Stimulated activated CD4-positive, alpha-beta T cell treated with anti-CD3 and anti-CD28 coated beads, Interleukin-1b, Interleukin-23, amount 100 ng/mL, for 24 hours (primary cell): ENCODE data around the gene KCNG2.
"Not testable (repeated sequence)": the region's sequence is repeated elsewhere in the genome, so short reads cannot be mapped to it uniquely, and the experiment has no call there.

ENCODE experiments used
- DNase-seq, 4 experiments: peaks; one replicate each; pipeline ENCODE4 v3.0.0-alpha.2; 2020; ENCODE audit warnings: low read depth in 4 of 4, low spot score in 1 of 4

Gene KCNG2

GRCh38 chr18:79851950-79852349, 54.2 kb downstream of the KCNG2 start:
- no peak for DNase-seq

DNA sequence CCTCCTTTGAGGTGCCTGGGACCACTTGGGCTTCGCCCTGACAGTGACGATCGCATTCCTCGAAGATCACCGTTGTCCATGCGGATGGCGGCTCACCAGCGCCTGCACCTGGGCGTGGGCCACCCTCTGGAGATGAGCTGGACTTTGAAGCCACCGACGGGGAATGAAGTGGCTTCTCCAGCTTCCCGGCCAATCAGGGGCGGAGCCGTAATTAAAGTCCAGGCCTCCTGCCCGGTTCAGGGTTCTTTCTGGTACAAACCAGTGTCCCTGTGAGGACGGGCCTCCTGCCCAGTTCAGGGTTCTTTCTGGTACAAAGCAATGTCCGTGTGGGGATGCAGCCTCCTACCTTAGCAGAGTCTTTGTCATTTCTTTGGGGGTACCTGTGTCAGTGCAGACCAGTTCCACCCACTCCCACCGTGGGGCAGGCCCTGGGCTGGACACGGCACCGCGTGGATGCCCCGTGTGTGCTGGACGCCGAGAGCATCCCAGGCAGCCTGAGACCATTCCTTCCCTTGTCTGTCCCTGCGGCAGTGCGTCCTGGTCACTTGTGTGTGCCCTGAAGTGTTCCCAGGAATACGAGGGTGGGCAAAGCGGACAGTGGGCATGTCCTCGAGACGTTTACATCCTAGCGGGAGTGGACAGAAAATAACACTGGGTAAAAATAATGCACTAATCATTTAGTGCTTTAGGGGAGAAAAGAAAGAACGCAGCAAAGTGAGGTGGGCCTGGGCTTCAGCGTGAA, 55.0 kb downstream of the KCNG2 start:
- DNase-seq: no peak

- DNase-seq: no peak
Measured at GRCh38 chr18:79853303-79853992, 55.7 kb downstream of the KCNG2 start.

- DNase-seq: no peak
Measured at GRCh38 chr18:79853993-79854364, 56.2 kb downstream of the KCNG2 start.

GRCh38 chr18:79855147-79855933, 57.6 kb downstream of the KCNG2 start:
- no peak for DNase-seq

DNA sequence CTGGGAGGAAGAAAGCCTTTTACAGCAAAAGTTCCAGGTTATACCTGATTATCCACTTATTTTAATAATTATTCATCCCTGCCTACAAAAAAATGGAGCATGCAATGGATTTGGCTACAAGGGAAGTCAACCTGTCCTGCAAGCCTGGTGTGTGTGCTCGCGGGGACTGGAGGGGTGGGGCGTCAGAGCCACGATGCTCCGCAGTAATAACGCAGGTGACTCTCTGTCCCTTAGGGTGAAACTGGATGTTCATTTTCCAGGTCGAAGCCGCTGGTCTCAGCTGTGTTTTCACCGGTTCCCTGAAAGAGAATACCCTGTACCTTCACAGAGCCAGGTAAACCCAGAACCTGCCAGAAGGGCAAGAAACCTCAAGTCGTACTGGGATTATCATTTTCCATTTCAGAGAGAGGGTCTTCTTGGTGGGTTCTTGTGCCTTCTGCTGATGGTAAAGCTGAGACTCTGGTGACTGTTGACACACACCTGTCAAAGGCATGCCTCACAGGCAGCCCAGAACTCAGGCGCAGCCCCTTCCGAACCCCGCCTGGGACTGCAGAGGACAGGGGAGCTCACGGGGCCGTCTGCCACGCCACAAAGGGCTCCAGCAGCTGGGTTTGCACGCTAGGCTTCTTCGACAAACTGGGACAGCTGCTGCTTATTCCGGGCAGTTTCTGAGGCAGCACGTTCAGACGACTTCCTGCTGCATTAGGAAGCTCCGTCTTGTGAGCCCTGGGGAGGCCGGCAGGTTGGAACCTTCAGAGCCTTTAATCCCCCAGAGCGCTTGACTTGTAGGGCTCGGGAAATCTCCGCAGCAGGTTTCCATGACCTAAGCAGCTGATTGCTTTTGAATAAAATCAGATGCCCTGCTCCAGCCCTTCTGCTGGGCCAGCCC, 58.6 kb downstream of the KCNG2 start:
- DNase-seq: no peak

DNA sequence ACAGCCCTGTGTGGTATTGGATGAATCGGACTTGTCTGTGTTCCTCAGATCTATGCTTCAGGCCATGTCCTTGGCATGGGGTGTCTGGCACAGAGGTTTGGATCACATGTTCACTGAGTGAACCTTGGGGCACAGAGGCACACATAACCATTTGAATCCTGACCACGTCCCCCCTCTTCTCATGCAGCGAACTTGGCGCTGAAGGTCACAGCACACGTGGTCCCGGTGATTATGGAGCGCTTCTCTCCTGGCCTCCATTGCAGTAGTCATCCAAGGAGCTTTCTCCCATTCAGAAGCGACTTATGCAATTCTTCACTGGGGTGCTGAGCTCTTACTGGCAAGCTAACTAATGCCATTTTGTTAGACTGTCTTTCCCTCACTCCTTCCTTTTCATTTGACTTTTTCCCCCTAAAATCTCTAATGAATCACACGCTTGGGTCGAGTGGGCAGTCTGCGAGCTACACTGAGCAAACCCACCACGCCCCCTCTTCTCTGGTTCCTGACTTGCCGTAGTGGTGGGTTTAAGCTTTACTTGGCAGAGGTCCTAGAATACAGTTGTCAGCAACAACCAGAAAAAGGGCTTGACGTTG, 59.4 kb downstream of the KCNG2 start:
- DNase-seq: no peak

DNA sequence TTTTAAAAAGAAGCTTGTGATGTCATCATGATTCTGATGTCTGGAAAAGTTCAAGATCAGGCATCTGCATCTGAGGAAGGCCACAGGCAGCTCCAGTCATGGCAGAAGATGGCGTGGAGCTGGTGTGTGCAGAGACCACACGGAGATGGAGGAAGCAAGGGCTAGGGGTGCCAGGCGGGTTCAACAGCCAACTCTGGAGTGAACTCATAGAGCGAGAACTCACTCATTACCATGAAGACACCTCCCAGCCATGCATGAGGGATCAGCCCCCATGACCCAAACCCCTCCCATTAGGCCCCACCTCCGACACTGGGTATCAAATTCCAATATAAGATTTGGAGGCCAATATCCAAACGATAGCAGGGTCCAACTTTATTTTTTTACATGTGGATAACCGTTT, 61.6 kb downstream of the KCNG2 start:
- no peak for DNase-seq

DNA sequence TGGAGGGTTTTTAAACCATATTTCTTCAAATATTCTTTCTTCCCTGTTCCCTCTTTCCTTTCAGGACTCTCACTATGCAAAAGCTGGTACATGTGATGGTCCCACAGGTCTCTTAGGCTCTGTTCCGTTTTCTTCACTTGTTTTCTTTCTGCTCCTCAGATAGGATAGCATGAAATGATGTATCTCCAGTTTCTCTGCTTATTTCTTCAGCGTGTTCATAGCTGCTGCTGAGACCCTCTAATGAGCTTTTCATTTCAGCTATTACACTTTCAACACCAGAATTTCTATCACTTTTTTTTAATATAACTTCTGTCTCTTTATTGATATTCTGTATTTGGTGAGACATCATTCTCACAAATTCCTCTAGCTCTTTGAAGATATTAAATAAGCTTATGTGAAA, 63.9 kb downstream of the KCNG2 start:
- DNase-seq: no peak

DNA sequence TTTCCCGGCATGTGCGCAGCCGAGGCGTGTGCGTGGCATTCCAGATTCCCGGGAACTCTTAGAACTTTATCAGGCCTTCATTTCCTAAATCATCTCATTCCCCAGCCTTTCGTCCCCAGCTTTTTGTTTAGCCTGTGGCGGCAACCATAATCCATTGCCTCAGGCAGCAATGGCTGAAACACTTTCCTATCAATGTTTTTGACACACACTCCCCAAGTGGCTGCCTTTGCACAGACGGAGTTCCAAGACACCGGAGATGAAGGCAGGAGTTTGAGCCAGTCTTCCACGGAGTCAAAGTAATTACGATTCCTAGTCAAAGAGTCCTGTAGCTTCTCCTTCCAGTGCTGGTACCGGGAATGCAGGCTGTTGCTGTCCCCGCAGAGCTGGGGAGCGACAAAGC, 64.8 kb downstream of the KCNG2 start:
- no peak for DNase-seq

- no peak for DNase-seq
Measured at GRCh38 chr18:79863161-79864005, 65.6 kb downstream of the KCNG2 start.

- no peak for DNase-seq
Measured at GRCh38 chr18:79864006-79864725, 66.4 kb downstream of the KCNG2 start.

- DNase-seq: not testable (repeated sequence)
Measured at GRCh38 chr18:79864955-79865354, 67.2 kb downstream of the KCNG2 start.

- DNase-seq: not testable (repeated sequence)
Measured at GRCh38 chr18:79865951-79866350, 68.2 kb downstream of the KCNG2 start.

- DNase-seq: no peak
Measured at GRCh38 chr18:79866889-79867574, 69.3 kb downstream of the KCNG2 start.

GRCh38 chr18:79867666-79868065, 69.9 kb downstream of the KCNG2 start:
- DNase-seq: no peak

GRCh38 chr18:79868168-79868784, 70.5 kb downstream of the KCNG2 start:
- DNase-seq: no peak
